ENCODE measurements around the gene RUFY2.

The RUFY2 gene

GRCh38 chr10:68408898-68409518, 1.9 kb upstream of the RUFY2 start:
- no peak overlapping the region for H3K27ac ChIP-seq (ENCODE audit: low read depth, low read length)
- no peaks in the 10 kb centered on the region for H3K9me3 ChIP-seq (ENCODE audit: control insufficient read depth, insufficient read depth, low read depth, low read length)
- no peak overlapping the region for H3K9ac ChIP-seq (ENCODE audit: low read length)

GRCh38 chr10:68406111-68406814, 814 bp downstream of the RUFY2 start:
- no peaks in the 10 kb centered on the region for H3K9me3 ChIP-seq (ENCODE audit: control insufficient read depth, insufficient read depth, low read depth, low read length)
- H3K4me3 ChIP-seq (ENCODE audit: low read depth, low read length) = peak overlapping the region; percentile 100
- peak overlapping the region; percentile 94 for H3K27ac ChIP-seq (ENCODE audit: low read depth, low read length)
- H3K4me1 ChIP-seq (ENCODE audit: control insufficient read depth, insufficient read depth, low read length) = no peaks in the 10 kb centered on the region
- no peaks in the 10 kb centered on the region for H3K27me3 ChIP-seq (ENCODE audit: control insufficient read depth, insufficient read depth, low read length)
- peaks cover 6% of the 10 kb centered on the region for H3K36me3 ChIP-seq (ENCODE audit: control insufficient read depth, insufficient read depth, low read length)
- peak overlapping the region; percentile 91 for H3K9ac ChIP-seq (ENCODE audit: low read length)

More at GRCh38 chr10:68408898-68409518, 1.9 kb upstream of the RUFY2 start:
- Histone ChIP-seq H3K36me3 (ENCODE audit: control insufficient read depth, insufficient read depth, low read length) (peaks cover 6% of the 10 kb centered on the region), H3K4me1 (ENCODE audit: control insufficient read depth, insufficient read depth, low read length) (no peaks in the 10 kb centered on the region), H3K4me3 (ENCODE audit: low read depth, low read length) (no peak overlapping the region), H3K27me3 (ENCODE audit: control insufficient read depth, insufficient read depth, low read length) (no peaks in the 10 kb centered on the region)

GRCh38 chr10:68403701-68404100, 3.4 kb downstream of the RUFY2 start:
- no peak overlapping the region for H3K27ac ChIP-seq (ENCODE audit: low read depth, low read length)
- no peaks in the 10 kb centered on the region for H3K9me3 ChIP-seq (ENCODE audit: control insufficient read depth, insufficient read depth, low read depth, low read length)
- H3K9ac ChIP-seq (ENCODE audit: low read length) = no peak overlapping the region
- H3K27me3 ChIP-seq (ENCODE audit: control insufficient read depth, insufficient read depth, low read length) = no peaks in the 10 kb centered on the region
- H3K36me3 ChIP-seq (ENCODE audit: control insufficient read depth, insufficient read depth, low read length) = peaks cover 11% of the 10 kb centered on the region
- H3K4me1 ChIP-seq (ENCODE audit: control insufficient read depth, insufficient read depth, low read length) = no peaks in the 10 kb centered on the region
- H3K4me3 ChIP-seq (ENCODE audit: low read depth, low read length) = no peak overlapping the region

GRCh38 chr10:68402276-68402675, 4.8 kb downstream of the RUFY2 start:
- Histone ChIP-seq H3K36me3 (ENCODE audit: control insufficient read depth, insufficient read depth, low read length) (peaks cover 11% of the 10 kb centered on the region), H3K27ac (ENCODE audit: low read depth, low read length) (no peak overlapping the region), H3K4me3 (ENCODE audit: low read depth, low read length) (no peak overlapping the region), H3K9me3 (ENCODE audit: control insufficient read depth, insufficient read depth, low read depth, low read length) (no peaks in the 10 kb centered on the region), H3K27me3 (ENCODE audit: control insufficient read depth, insufficient read depth, low read length) (no peaks in the 10 kb centered on the region), H3K4me1 (ENCODE audit: control insufficient read depth, insufficient read depth, low read length) (no peaks in the 10 kb centered on the region), H3K9ac (ENCODE audit: low read length) (no peak overlapping the region)

- Histone ChIP-seq H3K36me3 (ENCODE audit: control insufficient read depth, insufficient read depth, low read length) (peaks cover 32% of the 10 kb centered on the region), H3K9me3 (ENCODE audit: control insufficient read depth, insufficient read depth, low read depth, low read length) (no peaks in the 10 kb centered on the region), H3K4me1 (ENCODE audit: control insufficient read depth, insufficient read depth, low read length) (no peaks in the 10 kb centered on the region), H3K4me3 (ENCODE audit: low read depth, low read length) (no peak overlapping the region), H3K27ac (ENCODE audit: low read depth, low read length) (no peak overlapping the region), H3K27me3 (ENCODE audit: control insufficient read depth, insufficient read depth, low read length) (no peaks in the 10 kb centered on the region), H3K9ac (ENCODE audit: low read length) (no peak overlapping the region)
These were observed 10.1 kb downstream of the RUFY2 start for GRCh38 chr10:68397005-68397404.

GRCh38 chr10:68385740-68386139, 21.3 kb downstream of the RUFY2 start:
- Histone ChIP-seq H3K27me3 (ENCODE audit: control insufficient read depth, insufficient read depth, low read length) (no peaks in the 10 kb centered on the region), H3K9me3 (ENCODE audit: control insufficient read depth, insufficient read depth, low read depth, low read length) (no peaks in the 10 kb centered on the region), H3K36me3 (ENCODE audit: control insufficient read depth, insufficient read depth, low read length) (peaks cover 43% of the 10 kb centered on the region), H3K27ac (ENCODE audit: low read depth, low read length) (no peak overlapping the region), H3K9ac (ENCODE audit: low read length) (no peak overlapping the region), H3K4me3 (ENCODE audit: low read depth, low read length) (no peak overlapping the region), H3K4me1 (ENCODE audit: control insufficient read depth, insufficient read depth, low read length) (no peaks in the 10 kb centered on the region)

- H3K4me1 ChIP-seq (ENCODE audit: control insufficient read depth, insufficient read depth, low read length) = no peaks in the 10 kb centered on the region
- no peak overlapping the region for H3K4me3 ChIP-seq (ENCODE audit: low read depth, low read length)
- peaks cover 10% of the 10 kb centered on the region; the same call in 1 of the 2 replicates for H3K9me3 ChIP-seq (ENCODE audit: control insufficient read depth, insufficient read depth, low read depth, low read length)
- peaks cover 33% of the 10 kb centered on the region for H3K36me3 ChIP-seq (ENCODE audit: control insufficient read depth, insufficient read depth, low read length)
- H3K27me3 ChIP-seq (ENCODE audit: control insufficient read depth, insufficient read depth, low read length) = no peaks in the 10 kb centered on the region
- H3K9ac ChIP-seq (ENCODE audit: low read length) = no peak overlapping the region
- no peak overlapping the region for H3K27ac ChIP-seq (ENCODE audit: low read depth, low read length)
These were observed 35.5 kb downstream of the RUFY2 start for GRCh38 chr10:68371604-68372003.

GRCh38 chr10:68367121-68367520, 40.0 kb downstream of the RUFY2 start:
- Histone ChIP-seq H3K27me3 (ENCODE audit: control insufficient read depth, insufficient read depth, low read length) (no peaks in the 10 kb centered on the region), H3K9me3 (ENCODE audit: control insufficient read depth, insufficient read depth, low read depth, low read length) (no peaks in the 10 kb centered on the region), H3K4me1 (ENCODE audit: control insufficient read depth, insufficient read depth, low read length) (no peaks in the 10 kb centered on the region), H3K27ac (ENCODE audit: low read depth, low read length) (no peak overlapping the region), H3K36me3 (ENCODE audit: control insufficient read depth, insufficient read depth, low read length) (peaks cover 26% of the 10 kb centered on the region), H3K4me3 (ENCODE audit: low read depth, low read length) (no peak overlapping the region), H3K9ac (ENCODE audit: low read length) (no peak overlapping the region)

GRCh38 chr10:68366600-68366999, 40.5 kb downstream of the RUFY2 start:
- no peaks in the 10 kb centered on the region for H3K4me1 ChIP-seq (ENCODE audit: control insufficient read depth, insufficient read depth, low read length)
- peaks cover 26% of the 10 kb centered on the region for H3K36me3 ChIP-seq (ENCODE audit: control insufficient read depth, insufficient read depth, low read length)
- H3K27ac ChIP-seq (ENCODE audit: low read depth, low read length) = no peak overlapping the region
- no peaks in the 10 kb centered on the region for H3K27me3 ChIP-seq (ENCODE audit: control insufficient read depth, insufficient read depth, low read length)
- no peak overlapping the region for H3K4me3 ChIP-seq (ENCODE audit: low read depth, low read length)
- no peaks in the 10 kb centered on the region for H3K9me3 ChIP-seq (ENCODE audit: control insufficient read depth, insufficient read depth, low read depth, low read length)
- no peak overlapping the region for H3K9ac ChIP-seq (ENCODE audit: low read length)

- no peaks in the 10 kb centered on the region for H3K9me3 ChIP-seq (ENCODE audit: control insufficient read depth, insufficient read depth, low read depth, low read length)
- H3K4me3 ChIP-seq (ENCODE audit: low read depth, low read length) = no peak overlapping the region
- H3K4me1 ChIP-seq (ENCODE audit: control insufficient read depth, insufficient read depth, low read length) = no peaks in the 10 kb centered on the region
- no peak overlapping the region for H3K27ac ChIP-seq (ENCODE audit: low read depth, low read length)
- H3K27me3 ChIP-seq (ENCODE audit: control insufficient read depth, insufficient read depth, low read length) = no peaks in the 10 kb centered on the region
- H3K36me3 ChIP-seq (ENCODE audit: control insufficient read depth, insufficient read depth, low read length) = peaks cover 34% of the 10 kb centered on the region
- H3K9ac ChIP-seq (ENCODE audit: low read length) = no peak overlapping the region
These were observed 41.5 kb downstream of the RUFY2 start for GRCh38 chr10:68365611-68366010.

- H3K4me3 ChIP-seq (ENCODE audit: low read depth, low read length) = no peak overlapping the region
- H3K9ac ChIP-seq (ENCODE audit: low read length) = no peak overlapping the region
- no peaks in the 10 kb centered on the region for H3K27me3 ChIP-seq (ENCODE audit: control insufficient read depth, insufficient read depth, low read length)
- no peaks in the 10 kb centered on the region for H3K4me1 ChIP-seq (ENCODE audit: control insufficient read depth, insufficient read depth, low read length)
- H3K27ac ChIP-seq (ENCODE audit: low read depth, low read length) = no peak overlapping the region
- no peaks in the 10 kb centered on the region for H3K9me3 ChIP-seq (ENCODE audit: control insufficient read depth, insufficient read depth, low read depth, low read length)
- peaks cover 34% of the 10 kb centered on the region for H3K36me3 ChIP-seq (ENCODE audit: control insufficient read depth, insufficient read depth, low read length)
These were observed 42.8 kb downstream of the RUFY2 start for GRCh38 chr10:68364101-68364886.

Measured in HUES6 (cell line).